Measurements from ENCODE around the gene SLC6A12. TPM values are rescaled to one million over a fixed set of nuclear protein-coding genes. Genes with fewer than 3 reads are reported as not detected.

SLC6A12 gene
- total RNA-seq, 4 donors from 2014 or later = 0.13 TPM; not detected in 3

DNA sequence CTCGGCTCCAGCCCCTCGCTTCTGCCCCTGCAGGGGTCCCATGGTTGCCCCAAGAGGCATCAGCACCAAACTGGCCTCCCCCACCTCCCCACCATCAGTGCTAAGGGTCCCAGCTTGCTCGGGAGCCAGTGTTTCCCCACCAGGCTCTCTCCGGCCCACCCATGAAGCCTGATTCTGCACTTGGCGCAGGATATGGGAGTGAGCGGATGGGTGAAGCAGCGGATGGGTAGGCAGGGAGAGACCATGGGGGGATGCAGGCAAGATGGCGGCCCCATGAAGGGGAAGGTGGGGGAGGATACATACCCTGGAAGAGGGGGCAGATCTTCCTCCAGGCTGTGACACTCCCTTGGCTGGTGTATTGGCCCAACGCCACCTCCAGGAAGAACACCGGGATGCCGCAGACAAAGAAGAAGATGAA is 9.7 kb downstream of the SLC6A12 start:
- ATAC-seq = no peak
- Histone ChIP-seq H3K4me1 (peaks cover 13 to 28% of the 10 kb centered on the region in 2 donors), H3K36me3 (no peaks in the 10 kb centered on the region), H3K27me3 (peaks cover 0 to 3% (median 0%) of the 10 kb centered on the region in 3 donors), H3K27ac (no peak overlapping the region), H3K4me3 (peak overlapping the region in 3 of 4 donors; percentile 51 to 58 (median 54)), H3K9me3 (no peaks in the 10 kb centered on the region)
- no peak for DNase-seq
- in situ Hi-C loops (cut with MboI; ENCODE audit: low sequenced_read_pairs in 4 of 4) = no loop called here
- no peak for TF ChIP-seq POLR2A (IDR thresholded peaks at IDR 0.05)
- TF ChIP-seq, protein P1, sequence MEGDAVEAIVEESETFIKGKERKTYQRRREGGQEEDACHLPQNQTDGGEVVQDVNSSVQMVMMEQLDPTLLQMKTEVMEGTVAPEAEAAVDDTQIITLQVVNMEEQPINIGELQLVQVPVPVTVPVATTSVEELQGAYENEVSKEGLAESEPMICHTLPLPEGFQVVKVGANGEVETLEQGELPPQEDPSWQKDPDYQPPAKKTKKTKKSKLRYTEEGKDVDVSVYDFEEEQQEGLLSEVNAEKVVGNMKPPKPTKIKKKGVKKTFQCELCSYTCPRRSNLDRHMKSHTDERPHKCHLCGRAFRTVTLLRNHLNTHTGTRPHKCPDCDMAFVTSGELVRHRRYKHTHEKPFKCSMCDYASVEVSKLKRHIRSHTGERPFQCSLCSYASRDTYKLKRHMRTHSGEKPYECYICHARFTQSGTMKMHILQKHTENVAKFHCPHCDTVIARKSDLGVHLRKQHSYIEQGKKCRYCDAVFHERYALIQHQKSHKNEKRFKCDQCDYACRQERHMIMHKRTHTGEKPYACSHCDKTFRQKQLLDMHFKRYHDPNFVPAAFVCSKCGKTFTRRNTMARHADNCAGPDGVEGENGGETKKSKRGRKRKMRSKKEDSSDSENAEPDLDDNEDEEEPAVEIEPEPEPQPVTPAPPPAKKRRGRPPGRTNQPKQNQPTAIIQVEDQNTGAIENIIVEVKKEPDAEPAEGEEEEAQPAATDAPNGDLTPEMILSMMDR (IDR thresholded peaks at IDR 0.05 in 4 of 5, conservative IDR thresholded peaks at IDR 0.05 in 1 of 5) = no peak
- intact Hi-C loops (cut with DNase I; ENCODE audit: low total_unique reads) = no loop called here

DNA sequence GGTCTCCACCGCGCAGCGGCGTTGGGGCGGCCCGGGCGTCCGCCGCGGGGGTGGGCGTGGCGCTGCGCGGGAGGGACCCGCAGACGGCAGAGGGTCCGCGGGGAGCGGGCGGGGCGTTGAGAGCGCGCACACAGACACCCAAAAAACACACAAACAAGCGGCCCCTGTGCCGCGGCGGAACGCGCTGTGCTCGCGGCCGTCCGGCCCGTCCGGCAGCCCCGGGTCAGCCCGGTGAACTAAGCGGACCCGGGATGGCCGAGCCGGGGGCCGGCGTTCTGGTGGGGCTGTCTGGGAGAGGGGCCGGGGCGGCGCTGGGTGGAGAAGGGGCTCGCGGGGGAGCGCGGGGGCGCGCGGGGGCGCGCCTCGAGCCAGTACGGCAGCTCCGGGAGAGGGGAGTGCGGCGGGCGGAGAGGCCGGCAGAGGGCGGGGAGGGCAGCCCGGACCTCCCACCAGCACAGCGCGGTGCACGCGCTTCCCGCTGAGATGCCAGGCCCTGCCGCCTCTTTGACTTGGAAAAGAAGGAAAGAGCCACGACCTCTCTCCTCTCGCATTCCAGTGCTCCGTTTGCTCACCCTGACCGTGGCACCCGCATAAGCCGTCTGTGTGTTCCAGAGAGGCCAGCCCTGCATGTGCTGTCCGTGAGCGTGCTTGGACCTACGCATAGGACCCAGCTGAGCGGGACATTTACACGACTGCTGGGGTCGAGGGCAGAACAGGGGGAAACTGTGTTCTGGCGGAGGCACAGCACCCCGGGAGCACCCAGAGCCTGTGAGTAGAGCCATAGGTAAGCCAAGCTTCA is 10.3 kb downstream of the SLC6A12 start:
- Histone ChIP-seq H3K27ac (no peak overlapping the region), H3K9me3 (no peaks in the 10 kb centered on the region), H3K36me3 (no peaks in the 10 kb centered on the region), H3K4me1 (peaks cover 13 to 28% of the 10 kb centered on the region in 2 donors), H3K4me3 (peak overlapping the region; percentile 36 to 58 (median 52)), H3K27me3 (peaks cover 0 to 3% (median 0%) of the 10 kb centered on the region in 3 donors)
- TF ChIP-seq, protein P1 (IDR thresholded peaks at IDR 0.05 in 4 of 5, conservative IDR thresholded peaks at IDR 0.05 in 1 of 5) = peak in 2 of 5 experiments; percentile 17 to 33
- no peak for TF ChIP-seq POLR2A (IDR thresholded peaks at IDR 0.05)
- ATAC-seq = no peak
- intact Hi-C loops (cut with DNase I; ENCODE audit: low total_unique reads) = no loop called here
- in situ Hi-C loops (cut with MboI; ENCODE audit: low sequenced_read_pairs in 4 of 4) = no loop called here
- DNase-seq = no peak

DNA sequence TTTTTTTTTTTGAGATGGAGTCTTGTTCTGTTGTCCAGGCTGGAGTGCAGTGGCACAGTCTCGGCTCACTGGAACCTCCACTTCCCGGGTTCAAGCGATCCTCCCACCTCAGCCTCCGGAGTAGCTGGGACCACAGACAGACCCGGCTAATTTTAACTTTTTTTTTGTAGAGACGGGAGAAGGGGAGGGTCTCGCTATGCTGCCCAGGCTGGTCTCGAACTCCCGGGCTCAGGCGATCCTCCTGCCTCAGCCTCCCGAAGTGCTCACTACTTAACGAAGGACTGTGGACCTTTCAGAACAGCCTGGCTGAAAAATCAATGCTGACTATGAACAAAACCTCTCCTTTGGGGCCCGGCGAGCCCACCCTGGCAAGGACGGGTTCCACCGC is 10.9 kb downstream of the SLC6A12 start:
- intact Hi-C loops (cut with DNase I; ENCODE audit: low total_unique reads) = no loop called here

DNA sequence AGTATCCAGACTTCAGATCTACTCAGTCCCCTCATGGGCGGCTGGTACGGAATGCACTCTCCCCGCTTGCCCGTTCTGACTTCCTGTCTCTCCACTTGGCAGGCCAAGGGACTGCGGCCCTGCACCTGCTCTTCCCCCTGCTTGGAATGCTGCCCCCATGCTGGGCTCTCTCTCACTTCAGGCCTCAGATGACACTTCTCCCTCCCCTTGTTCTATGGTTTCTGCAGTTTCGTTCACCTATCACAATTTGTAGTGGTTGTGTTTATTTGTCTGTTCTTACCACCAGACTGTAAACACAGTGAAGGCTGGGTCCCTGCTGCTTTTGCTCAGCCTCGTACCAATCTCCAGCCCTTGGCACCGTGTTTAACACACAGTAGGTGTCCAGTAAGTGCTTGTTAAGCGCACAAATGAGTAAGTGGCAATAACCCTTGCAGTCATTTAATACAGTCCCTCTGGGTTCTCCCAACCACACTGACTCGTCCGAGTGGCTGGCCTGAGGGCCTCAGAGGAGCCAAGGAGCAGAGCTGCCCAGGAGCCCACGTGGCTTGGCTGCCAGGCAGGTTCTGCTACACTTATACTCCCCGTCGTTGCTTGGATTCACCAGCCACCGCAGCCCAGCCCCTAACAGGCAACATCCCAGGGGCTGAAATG is 11.8 kb downstream of the SLC6A12 start:
- ATAC-seq = peak; percentile 62 to 82
- Histone ChIP-seq H3K4me1 (peaks cover 13 to 28% of the 10 kb centered on the region in 2 donors), H3K27ac (peak overlapping the region; percentile 68 to 80 (median 76)), H3K27me3 (peaks cover 0 to 3% (median 0%) of the 10 kb centered on the region in 3 donors), H3K9me3 (no peaks in the 10 kb centered on the region), H3K4me3 (peak overlapping the region in 1 of 4 donors; percentile 25), H3K36me3 (no peaks in the 10 kb centered on the region)
- intact Hi-C loops (cut with DNase I; ENCODE audit: low total_unique reads) = no loop called here
- DNase-seq = peak; percentile 32 to 66
- in situ Hi-C loops (cut with MboI; ENCODE audit: low sequenced_read_pairs in 4 of 4) = no loop called here
- TF ChIP-seq, protein P1 (IDR thresholded peaks at IDR 0.05 in 4 of 5, conservative IDR thresholded peaks at IDR 0.05 in 1 of 5) = no peak
- no peak for TF ChIP-seq POLR2A (IDR thresholded peaks at IDR 0.05)

More for the DNA sequence above, 10.9 kb downstream of the SLC6A12 start:
- no peak for DNase-seq
- H3K36me3 ChIP-seq = no peaks in the 10 kb centered on the region
- no peak for ATAC-seq
- H3K27ac ChIP-seq = peak overlapping the region in 1 of 4 donors; percentile 77
- H3K9me3 ChIP-seq = no peaks in the 10 kb centered on the region
- no peak for TF ChIP-seq POLR2A (IDR thresholded peaks at IDR 0.05)
- TF ChIP-seq, protein P1 (IDR thresholded peaks at IDR 0.05 in 4 of 5, conservative IDR thresholded peaks at IDR 0.05 in 1 of 5) = no peak
- H3K4me3 ChIP-seq = peak overlapping the region in 3 of 4 donors; percentile 51 to 58 (median 54)
- in situ Hi-C loops (cut with MboI; ENCODE audit: low sequenced_read_pairs in 4 of 4) = no loop called here
- peaks cover 0 to 3% (median 0%) of the 10 kb centered on the region in 3 donors for H3K27me3 ChIP-seq
- peaks cover 13 to 28% of the 10 kb centered on the region in 2 donors for H3K4me1 ChIP-seq

All from gastrocnemius medialis (tissue), 4 donors.